IPS-NIHi11 (cell line): ENCODE measurements around the gene ISYNA1.

ENCODE experiments used
- DNase-seq: peaks from one replicate; pipeline ENCODE4 v3.0.0; 2012; ENCODE audit warnings: mixed read lengths, low spot score

The ISYNA1 gene

DNA sequence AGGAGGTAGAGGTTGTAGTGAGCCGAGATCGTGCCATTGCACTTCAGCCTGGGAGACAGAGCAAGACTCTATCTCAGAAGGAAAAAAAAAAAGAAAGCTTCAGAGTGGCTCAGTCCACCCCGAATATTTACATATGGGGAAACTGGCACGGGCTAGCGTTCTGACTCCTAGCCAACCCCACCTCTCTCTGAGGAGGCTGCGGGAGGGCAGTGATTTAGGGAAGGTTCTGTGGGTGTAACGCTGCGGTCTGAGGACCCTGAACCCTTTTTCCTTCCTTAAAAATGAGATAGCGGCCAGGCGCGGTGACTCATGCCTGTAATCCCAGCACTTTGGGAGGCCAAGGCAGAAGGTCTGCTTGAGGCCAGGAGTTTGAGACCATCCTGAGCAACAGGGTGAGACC lies 45.5 kb downstream of the ISYNA1 start:
- DNase-seq: no peak

GRCh38 chr19:18391509-18392075 lies 46.3 kb downstream of the ISYNA1 start:
- no peak for DNase-seq

DNA sequence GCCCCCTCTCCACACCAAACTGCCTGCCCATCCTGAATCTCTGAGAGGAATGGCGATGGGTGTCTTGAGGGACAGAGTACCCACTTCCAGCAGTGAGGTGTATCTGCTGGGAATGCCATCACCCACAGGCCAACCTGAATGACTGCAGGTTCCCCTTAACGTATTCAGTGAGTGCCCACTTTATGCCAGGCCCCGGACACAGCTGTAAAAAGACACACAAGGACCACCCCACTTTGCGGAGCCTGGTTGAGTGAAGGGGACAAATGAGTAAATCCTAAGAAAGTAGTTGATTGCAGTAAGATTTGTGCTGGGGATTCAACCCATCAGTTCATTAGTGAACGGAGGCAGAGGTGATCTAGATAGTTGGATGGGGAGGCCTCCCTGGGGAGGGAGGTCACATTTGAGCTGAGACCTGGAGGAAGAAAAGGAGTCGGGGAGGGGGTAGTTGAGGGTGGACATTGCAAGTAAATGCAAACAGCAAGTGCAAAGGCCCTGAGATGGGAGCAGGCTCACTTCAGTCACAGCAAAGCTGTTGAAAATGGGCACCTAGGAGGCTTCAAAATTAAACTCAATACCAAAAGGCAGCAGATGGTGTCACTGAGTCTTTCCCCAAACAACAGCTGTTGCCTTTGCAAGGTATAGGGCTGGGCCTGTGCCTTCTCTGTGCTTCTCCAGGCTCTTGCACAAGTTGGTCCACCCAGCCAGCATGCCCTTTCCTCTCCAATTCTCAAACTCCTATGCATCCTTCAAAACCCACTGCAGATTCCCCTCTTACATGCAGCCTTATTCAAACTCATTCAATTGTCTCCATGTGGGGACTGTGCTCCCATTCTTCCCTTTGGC lies 47.6 kb downstream of the ISYNA1 start:
- no peak for DNase-seq

GRCh38 chr19:18389726-18390064 lies 48.2 kb downstream of the ISYNA1 start:
- no peak for DNase-seq

DNA sequence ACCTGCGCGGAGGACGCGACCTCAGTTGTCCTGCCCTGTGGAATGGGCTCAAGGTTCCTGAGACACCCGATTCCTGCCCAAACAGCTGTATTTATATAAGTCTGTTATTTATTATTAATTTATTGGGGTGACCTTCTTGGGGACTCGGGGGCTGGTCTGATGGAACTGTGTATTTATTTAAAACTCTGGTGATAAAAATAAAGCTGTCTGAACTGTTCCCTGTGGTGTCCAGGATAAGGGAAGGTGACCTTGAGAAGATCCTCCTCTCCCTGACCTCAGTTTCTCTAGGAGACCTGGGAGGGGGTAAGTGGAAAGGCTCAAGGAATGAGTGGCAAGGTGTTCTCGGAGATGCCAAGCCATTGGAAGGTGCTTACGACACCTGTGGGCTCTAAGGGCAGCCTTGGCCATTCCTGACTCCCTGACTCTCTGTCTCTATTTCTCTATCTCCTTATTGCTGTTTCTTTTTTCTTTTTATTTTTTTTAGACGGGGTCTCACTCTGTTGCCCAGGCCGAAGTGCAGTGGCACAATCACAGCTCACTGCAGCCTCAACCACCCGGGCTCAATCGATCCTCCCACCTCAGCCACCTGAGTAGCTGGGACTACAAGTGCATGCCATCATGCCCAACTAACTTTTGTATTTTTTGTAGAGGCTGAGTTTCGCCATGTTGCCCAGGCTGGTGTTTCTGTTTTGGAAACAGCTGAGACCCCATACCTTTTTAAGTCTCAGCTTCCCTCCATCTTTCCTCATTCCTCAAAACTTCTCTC lies 48.8 kb downstream of the ISYNA1 start:
- no peak for DNase-seq

GRCh38 chr19:18388100-18388959 lies 49.6 kb downstream of the ISYNA1 start:
- DNase-seq: peak; percentile 96

DNA sequence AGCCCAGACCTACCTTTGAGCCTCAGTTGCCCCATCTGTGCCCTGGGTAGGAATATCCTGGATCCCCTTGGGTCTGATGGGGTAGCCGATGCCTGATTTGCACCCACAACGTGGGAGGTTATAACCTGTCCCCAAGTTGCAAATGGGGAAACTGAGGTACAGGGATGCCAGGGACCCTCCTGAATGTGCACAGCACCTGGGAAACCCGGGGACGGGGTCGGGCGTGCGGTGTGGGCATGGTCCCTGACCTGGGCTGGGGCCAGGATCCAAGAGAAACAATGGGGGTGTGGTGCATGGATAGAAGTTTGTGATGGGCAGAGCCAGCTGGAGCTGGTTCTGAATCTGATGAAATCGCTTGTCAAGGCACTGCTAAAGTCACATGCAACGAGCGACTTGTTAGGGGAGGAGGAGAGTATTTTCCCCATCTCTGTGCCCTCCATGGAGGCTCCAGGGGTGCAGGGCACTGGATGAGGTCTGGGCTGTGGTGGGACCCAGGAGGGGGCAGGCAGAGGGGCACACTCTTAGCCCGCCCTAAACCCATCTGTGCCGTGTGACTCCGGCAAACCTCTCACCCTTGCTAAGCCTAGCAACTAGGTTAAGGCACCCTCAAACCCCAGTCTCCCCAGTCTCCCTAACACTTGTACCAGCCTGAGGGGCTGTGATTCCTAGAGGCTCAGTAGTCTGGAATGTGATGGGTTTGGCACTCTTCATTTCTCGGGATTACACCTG lies 51.2 kb downstream of the ISYNA1 start:
- no peak for DNase-seq

GRCh38 chr19:18385675-18386542 lies 52.0 kb downstream of the ISYNA1 start, which contains the start of gene GDF15:
TSS of gene GDF15 (plus strand) at chr19:18386158. CDS start at chr19:18386190, 32 bp downstream.
- DNase-seq: peak; percentile 90

DNA sequence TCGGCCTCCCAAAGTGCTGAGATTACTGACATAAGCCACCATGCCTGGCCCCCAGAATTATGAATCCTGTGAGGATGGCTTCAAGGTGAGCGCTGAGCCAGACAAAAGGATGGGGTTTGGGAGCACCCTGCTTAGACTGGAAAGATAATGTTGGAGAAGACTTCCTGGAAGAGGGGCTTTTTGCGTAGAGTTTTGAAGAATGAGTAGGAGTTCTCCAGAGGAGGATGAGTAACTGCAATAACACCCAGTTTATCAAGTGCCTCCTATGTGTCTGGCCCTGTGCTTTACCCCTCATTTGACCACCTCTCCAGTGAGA lies 52.6 kb downstream of the ISYNA1 start:
- no peak for DNase-seq

DNA sequence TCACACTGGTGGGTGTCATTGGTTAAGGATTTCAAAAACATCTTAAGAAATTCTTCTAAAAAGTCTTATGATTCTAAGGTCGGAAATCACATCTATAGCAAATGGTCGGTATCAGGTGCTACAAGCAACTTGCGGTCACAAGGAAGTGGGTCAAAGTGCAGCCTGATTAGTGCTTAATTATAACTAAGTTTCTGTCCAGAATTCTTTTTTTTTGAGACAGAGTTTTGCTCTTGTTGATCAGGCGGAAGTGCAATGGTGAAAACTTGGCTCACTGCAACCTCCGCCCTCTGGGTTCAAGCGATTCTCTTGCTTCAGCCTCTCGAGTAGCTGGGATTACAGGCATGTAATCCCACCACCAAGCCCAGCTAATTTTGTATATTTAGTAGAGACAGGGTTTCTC lies 53.2 kb downstream of the ISYNA1 start:
- DNase-seq: no peak
